Renal pelvis (tissue), 12 donors: ENCODE results near the gene TOR1A. TPM values are rescaled to one million over a fixed set of nuclear protein-coding genes. Genes with fewer than 3 reads are reported as not detected.

Experiments
- DNase-seq: peaks from one replicate; pipeline ENCODE4 v3.0.0-alpha.2; 2013
- long read RNA-seq, 16 experiments: transcript quantifications; one replicate each; lab custom pipeline, GENCODE V29; 2026
- polyA plus RNA-seq, 3 donors: library from polyadenylated mRNA; unstranded; fragments of 120-200 nt; gene quantifications; one replicate each; pipeline ENCODE4 v1.2.1, GENCODE V29; 2013; ENCODE audit not compliant: insufficient read length in 3 of 3

Gene TOR1A
- polyA plus RNA-seq, result 10 to 100 TPM; 39.2 to 44.0 (median 40.0) TPM
- long read RNA-seq, donor 1, transcript TOR1A-201 (5 exons, 2,076 nt), result major isoform, 27 of 30 reads
- long read RNA-seq, donor 1, partial matches to known transcripts, result 0 of 30 reads
- long read RNA-seq, donor 1, other reads (novel, unspliced or antisense), result 0 of 30 reads
- long read RNA-seq, donor 2, transcript TOR1A-201 (5 exons, 2,076 nt), result major isoform, 21 of 21 reads
- long read RNA-seq, donor 2, partial matches to known transcripts, result 0 of 21 reads
- long read RNA-seq, donor 2, other reads (novel, unspliced or antisense), result 0 of 21 reads
- long read RNA-seq, donor 3, transcript TOR1A-201 (5 exons, 2,076 nt), result major isoform, 16 of 18 reads
- long read RNA-seq, donor 3, partial matches to known transcripts, result 0 of 18 reads
- long read RNA-seq, donor 3, other reads (novel, unspliced or antisense), result 0 of 18 reads
- long read RNA-seq, donor 4, transcript TOR1A-201 (5 exons, 2,076 nt), result major isoform, 14 of 14 reads
- long read RNA-seq, donor 4, partial matches to known transcripts, result 0 of 14 reads
- long read RNA-seq, donor 4, other reads (novel, unspliced or antisense), result 0 of 14 reads
- long read RNA-seq, donor 5, transcript TOR1A-201 (5 exons, 2,076 nt), result major isoform, 6 of 14 reads
- long read RNA-seq, donor 5, partial matches to known transcripts, result 5 of 14 reads
- long read RNA-seq, donor 5, other reads (novel, unspliced or antisense), result 0 of 14 reads
- long read RNA-seq, donor 6, transcript TOR1A-201 (5 exons, 2,076 nt), result major isoform, 17 of 18 reads
- long read RNA-seq, donor 6, partial matches to known transcripts, result 0 of 18 reads
- long read RNA-seq, donor 6, other reads (novel, unspliced or antisense), result 0 of 18 reads
- long read RNA-seq, donor 7, transcript TOR1A-201 (5 exons, 2,076 nt), result major isoform, 21 of 22 reads
- long read RNA-seq, donor 7, partial matches to known transcripts, result 0 of 22 reads
- long read RNA-seq, donor 7, other reads (novel, unspliced or antisense), result 0 of 22 reads
- long read RNA-seq, donor 8, transcript TOR1A-201 (5 exons, 2,076 nt), result major isoform, 7 of 7 reads
- long read RNA-seq, donor 8, partial matches to known transcripts, result 0 of 7 reads
- long read RNA-seq, donor 8, other reads (novel, unspliced or antisense), result 0 of 7 reads
- long read RNA-seq, donor 9, transcript TOR1A-201 (5 exons, 2,076 nt), result major isoform, 22 of 23 reads
- long read RNA-seq, donor 9, partial matches to known transcripts, result 0 of 23 reads
- long read RNA-seq, donor 9, other reads (novel, unspliced or antisense), result 0 of 23 reads
- long read RNA-seq, donor 10, transcript TOR1A-201 (5 exons, 2,076 nt), result major isoform, 19 of 19 reads
- long read RNA-seq, donor 10, partial matches to known transcripts, result 0 of 19 reads
- long read RNA-seq, donor 10, other reads (novel, unspliced or antisense), result 0 of 19 reads
- long read RNA-seq, donor 11, transcript TOR1A-201 (5 exons, 2,076 nt), result major isoform, 12 of 12 reads
- long read RNA-seq, donor 11, partial matches to known transcripts, result 0 of 12 reads
- long read RNA-seq, donor 11, other reads (novel, unspliced or antisense), result 0 of 12 reads
- long read RNA-seq, donor 12, transcript TOR1A-201 (5 exons, 2,076 nt), result major isoform, 33 of 46 reads
- long read RNA-seq, donor 12, partial matches to known transcripts, result 11 of 46 reads
- long read RNA-seq, donor 12, other reads (novel, unspliced or antisense), result 0 of 46 reads
- long read RNA-seq, donor 13, transcript TOR1A-201 (5 exons, 2,076 nt), result major isoform, 10 of 24 reads
- long read RNA-seq, donor 13, partial matches to known transcripts, result 13 of 24 reads
- long read RNA-seq, donor 13, other reads (novel, unspliced or antisense), result 0 of 24 reads
- long read RNA-seq, donor 14, result 0 reads
- long read RNA-seq, donor 15, transcript TOR1A-201 (5 exons, 2,076 nt), result major isoform, 23 of 49 reads
- long read RNA-seq, donor 15, partial matches to known transcripts, result 18 of 49 reads
- long read RNA-seq, donor 15, other reads (novel, unspliced or antisense), result 8 of 49 reads
- long read RNA-seq, donor 16, transcript TOR1A-201 (5 exons, 2,076 nt), result major isoform, 23 of 26 reads
- long read RNA-seq, donor 16, partial matches to known transcripts, result 0 of 26 reads
- long read RNA-seq, donor 16, other reads (novel, unspliced or antisense), result 0 of 26 reads

GRCh38 chr9:129823935-129824601, at the start of gene TOR1A:
Gene TOR1A, minus strand, starts transcription at chr9:129824136. Its CDS starts 51 bp downstream, at chr9:129824085.
- peak; percentile 93 for DNase-seq

GRCh38 chr9:129871046-129871445, 47.1 kb upstream of the TOR1A start:
- peak; percentile 68 for DNase-seq

DNA sequence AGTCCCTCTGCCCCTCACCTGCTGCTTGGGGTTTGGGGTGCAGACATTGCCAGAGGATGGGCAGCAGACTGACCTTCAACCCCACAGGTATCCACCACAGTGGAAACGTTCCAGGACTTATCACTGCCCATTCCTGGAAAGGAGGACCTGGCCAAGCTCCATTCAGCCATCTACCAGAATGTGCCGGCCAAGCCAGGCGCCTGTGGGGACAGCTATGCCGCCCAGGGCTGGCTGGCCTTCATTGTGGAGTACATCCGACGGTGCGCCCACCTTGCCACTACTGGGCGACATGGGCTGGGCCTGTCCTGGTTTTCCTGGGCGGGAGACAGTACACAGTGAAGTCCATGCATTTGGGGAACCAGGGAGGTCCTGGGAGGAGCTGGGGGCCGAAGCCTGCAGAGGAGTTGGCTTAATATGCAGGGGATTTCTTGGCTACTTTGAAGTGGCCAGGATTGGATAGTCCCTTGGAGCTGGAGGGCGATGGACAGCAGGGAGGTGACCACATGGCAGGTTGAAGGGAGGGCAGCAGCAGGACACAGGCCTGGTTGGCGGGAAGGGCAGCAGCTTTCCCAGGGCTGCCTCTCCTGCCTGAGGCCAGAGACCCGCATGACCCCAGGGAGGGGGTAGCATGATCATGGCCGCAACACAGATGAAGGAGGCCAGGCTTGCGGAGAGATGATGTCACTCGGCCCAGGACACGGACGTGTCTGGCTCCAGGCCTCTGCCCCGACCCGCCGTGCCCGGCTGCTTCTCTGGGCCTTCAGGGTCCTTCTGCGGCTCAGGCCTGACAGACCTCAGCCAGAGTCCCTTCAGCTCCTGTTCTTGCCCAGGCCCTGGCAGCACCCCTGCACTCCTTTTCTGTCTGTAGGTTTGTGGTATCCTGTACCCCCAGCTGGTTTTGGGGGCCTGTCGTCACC, 45.9 kb upstream of the TOR1A start:
- no peak for DNase-seq

DNA sequence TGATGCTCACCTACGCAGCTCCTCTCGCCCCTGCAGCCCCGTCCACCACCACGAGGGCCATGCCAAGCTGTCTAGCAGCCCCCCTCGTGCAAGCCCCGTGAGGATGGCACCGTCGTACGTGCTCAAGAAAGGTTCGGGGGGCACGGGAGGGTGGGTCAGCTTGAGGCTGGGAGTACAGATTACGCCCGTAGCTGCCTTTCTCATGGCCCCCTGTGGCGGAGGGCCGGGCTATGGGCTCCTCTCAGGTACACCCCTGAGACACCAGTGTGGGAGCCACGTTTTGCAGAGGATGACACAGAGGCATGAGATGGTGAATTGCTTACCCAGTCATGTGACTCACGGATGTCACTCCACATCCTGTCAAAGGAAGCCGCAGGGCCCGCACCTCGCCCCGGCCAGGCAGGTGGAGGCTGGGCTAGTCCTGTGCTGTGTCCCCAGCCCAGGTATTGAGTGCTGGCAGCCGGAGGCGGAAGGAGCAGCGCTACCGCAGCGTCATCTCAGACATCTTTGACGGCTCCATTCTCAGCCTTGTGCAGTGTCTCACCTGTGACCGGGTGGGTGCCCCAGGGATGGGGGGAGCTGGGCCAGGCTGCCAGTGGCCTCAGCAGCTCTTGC, 45.0 kb upstream of the TOR1A start:
- DNase-seq, result no peak

GRCh38 chr9:129868023-129868871, 44.3 kb upstream of the TOR1A start:
- DNase-seq, result no peak

DNA sequence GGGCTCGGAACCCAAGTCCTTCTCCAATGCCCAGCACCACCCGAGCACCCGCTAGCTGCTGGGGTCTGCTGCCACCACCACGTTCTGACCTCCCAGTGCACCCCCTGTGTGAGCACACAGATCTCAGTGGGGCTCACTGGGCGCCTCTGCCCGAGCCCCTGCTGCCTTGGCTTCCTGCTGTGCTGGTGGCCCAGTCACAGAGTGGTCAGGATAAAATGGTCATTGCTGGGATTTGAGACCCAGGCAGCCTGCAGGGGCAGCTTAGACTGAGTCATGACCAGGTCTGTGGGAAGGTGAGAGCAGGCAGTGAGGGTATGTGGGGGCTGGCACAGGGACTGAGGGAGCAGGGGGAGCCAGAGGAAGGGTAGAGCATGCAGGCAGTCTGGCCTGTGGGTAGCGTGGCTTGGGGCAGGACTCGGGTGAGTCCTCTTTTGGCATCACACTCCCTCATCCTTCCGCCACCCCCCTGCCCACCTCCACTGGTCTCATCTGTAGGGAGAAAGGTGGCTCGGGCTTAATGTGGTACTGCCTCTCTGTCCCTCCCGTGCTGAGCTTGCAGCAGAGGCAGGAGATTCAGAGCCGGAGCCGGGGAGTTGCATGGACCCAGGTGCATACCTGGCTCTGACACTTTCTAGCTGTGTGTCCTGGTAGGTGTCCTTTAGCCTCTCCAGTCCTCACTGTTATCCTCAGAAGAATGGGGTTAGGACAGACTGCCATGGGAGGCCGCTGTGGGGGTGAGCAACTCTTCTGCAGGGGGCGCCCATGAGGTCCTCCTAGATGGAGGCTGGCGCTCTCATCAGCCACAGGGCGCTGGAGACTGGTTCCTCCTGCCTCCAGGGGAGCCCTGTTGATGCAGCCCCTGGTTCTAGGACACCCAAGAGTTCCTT, 43.4 kb upstream of the TOR1A start:
- DNase-seq, result no peak

GRCh38 chr9:129866394-129867135, 42.6 kb upstream of the TOR1A start:
- no peak for DNase-seq

DNA sequence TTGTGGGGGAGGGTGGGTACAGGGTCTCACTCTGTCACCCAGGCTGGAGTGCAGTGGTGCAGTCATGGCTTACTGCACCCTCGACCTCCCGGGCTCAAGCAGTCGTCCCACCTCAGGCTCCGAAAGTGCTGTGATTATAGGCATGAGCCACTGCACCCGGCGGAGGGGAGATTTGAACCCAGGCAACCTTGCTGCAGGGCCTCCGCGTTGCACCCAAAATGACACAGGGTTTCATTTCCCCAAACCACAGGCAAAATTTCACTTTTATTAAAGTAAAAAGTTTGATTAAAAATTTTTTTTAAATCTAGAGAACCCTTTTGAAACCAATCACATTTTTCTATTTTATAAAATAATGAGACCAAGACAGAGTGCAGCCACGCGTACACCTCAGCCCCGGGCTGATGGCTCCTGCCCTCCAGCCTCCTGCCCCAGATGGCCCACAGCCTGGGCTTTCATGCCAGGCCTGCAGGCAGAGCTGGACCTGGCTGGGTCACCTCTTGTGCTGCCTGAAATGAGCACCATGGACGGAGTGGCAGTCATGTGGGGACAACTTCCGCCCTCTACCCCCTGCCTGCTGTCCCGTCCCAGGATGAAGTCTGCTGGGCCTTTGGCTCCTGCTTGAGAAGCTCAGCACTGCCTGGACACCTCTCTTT, 41.9 kb upstream of the TOR1A start:
- DNase-seq, result no peak

GRCh38 chr9:129864991-129865647, 41.2 kb upstream of the TOR1A start:
- no peak for DNase-seq

DNA sequence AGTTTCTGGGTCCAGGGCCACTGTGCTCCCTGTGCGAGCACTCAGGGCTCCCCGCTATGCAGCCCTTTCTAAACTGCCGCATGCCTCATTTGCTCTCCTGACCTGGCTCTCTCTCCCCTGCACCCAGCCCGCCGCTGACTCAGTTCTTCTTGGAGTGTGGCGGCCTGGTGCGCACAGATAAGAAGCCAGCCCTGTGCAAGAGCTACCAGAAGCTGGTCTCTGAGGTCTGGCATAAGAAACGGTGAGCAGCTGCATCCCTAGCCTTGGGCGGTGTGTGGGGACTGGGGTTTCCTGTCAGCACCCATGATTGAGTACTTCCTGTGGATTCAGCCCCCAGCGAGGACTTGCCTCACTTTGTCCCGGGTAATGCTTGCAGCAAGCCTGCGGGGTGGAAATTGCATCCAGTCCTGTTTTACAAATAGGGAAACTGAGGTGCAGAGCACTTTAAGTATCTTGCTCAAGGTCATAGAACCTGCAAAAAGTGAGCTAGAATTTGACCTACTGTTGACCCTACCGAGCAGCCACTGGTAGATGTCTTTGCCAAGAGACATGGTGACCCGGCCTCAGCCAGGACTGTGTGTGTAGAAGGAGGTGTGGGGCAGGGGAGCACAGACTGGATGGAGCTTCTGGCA, 39.2 kb upstream of the TOR1A start:
- DNase-seq, result no peak

- DNase-seq, result no peak
Measured at GRCh38 chr9:129861447-129861827, 37.5 kb upstream of the TOR1A start.

- no peak for DNase-seq
Measured at GRCh38 chr9:129860653-129861446, 36.9 kb upstream of the TOR1A start.
